IMR-90 (cell line): Measurements from ENCODE around the gene ADAM33. TPM values are rescaled to one million over a fixed set of nuclear protein-coding genes. Genes with fewer than 3 reads are reported as not detected.

Experiments used
- ATAC-seq: fragments of 200-7000 bp; cut with Tn5 transposase; 2 replicates; pipeline ENCODE4 v1.9.1; 2020; ENCODE audit warnings: low read depth, mild to moderate bottlenecking, moderate library complexity
- BruUV-seq: library from RNA; stranded (reverse); fragments of 400-500 nt; replicated peaks from 2 replicates; lab custom pipeline; 2021; lab: Mats Ljungman, UMichigan
- CTCF ChIA-PET: fragments of 300-600 bp; formaldehyde crosslinking; extraction: SDS; loops from one replicate; lab custom pipeline; 2021; ENCODE audit warnings: antibody characterized with exemption; lab: Yijun Ruan, JAX
- POLR2A ChIA-PET: fragments of 300-600 bp; sonication (Branson Sonifier 250); formaldehyde crosslinking; loops from one replicate; lab custom pipeline; 2022; ENCODE audit warnings: antibody characterized with exemption; ENCODE audit not compliant: unreplicated experiment; lab: Charles Lee
- DNase-seq: peaks from one replicate; pipeline ENCODE4 v3.0.0; 2013
- H2AFZ ChIP-seq: replicated peaks from 2 replicates; pipeline ENCODE3; 2013; ENCODE audit warnings: low read length, mild to moderate bottlenecking; ENCODE audit not compliant: poor library complexity
- H2AK5ac ChIP-seq: 2 replicates; pipeline ENCODE4 v1.6.1; 2013; ENCODE audit warnings: low read depth, low read length, inconsistent platforms
- H2AK9ac ChIP-seq: replicated peaks from 2 replicates; pipeline ENCODE3; 2013; ENCODE audit warnings: mild to moderate bottlenecking, low read depth, low read length, moderate library complexity; ENCODE audit not compliant: poor library complexity
- H2BK120ac ChIP-seq: 2 replicates; pipeline ENCODE4 v1.6.1; 2013; ENCODE audit warnings: low read depth, low read length, inconsistent platforms
- H2BK15ac ChIP-seq: 3 replicates; pipeline ENCODE4 v1.6.1; 2013; ENCODE audit warnings: low read depth, low read length, inconsistent platforms
- H2BK20ac ChIP-seq: 2 replicates; pipeline ENCODE4 v1.6.1; 2013; ENCODE audit warnings: low read depth, mild to moderate bottlenecking, inconsistent platforms, low read length, moderate library complexity
- H2BK5ac ChIP-seq: 2 replicates; pipeline ENCODE4 v1.6.1; 2013; ENCODE audit warnings: mild to moderate bottlenecking, low read depth, low read length, inconsistent platforms; ENCODE audit not compliant: poor library complexity, severe bottlenecking
- H3K14ac ChIP-seq: replicated peaks from 2 replicates; pipeline ENCODE4 v1.6.1; 2013; ENCODE audit warnings: low read depth, low read length, inconsistent platforms
- H3K18ac ChIP-seq: 2 replicates; pipeline ENCODE4 v1.6.1; 2013; ENCODE audit warnings: low read depth, low read length, control low read depth
- H3K23ac ChIP-seq: 2 replicates; pipeline ENCODE4 v1.6.1; 2013; ENCODE audit warnings: low read depth, low read length, inconsistent platforms
- H3K27ac ChIP-seq: 2 replicates; pipeline ENCODE4 v1.5.1; 2013; ENCODE audit warnings: mild to moderate bottlenecking, control low read depth, low read length; ENCODE audit not compliant: insufficient read depth
- H3K27me3 ChIP-seq: 2 replicates; pipeline ENCODE4 v1.6.1; 2013; ENCODE audit warnings: low read length; ENCODE audit not compliant: control insufficient read depth, insufficient read depth
- H3K36me3 ChIP-seq: 2 replicates; pipeline ENCODE4 v1.6.1; 2013; ENCODE audit warnings: low read length, mixed read lengths; ENCODE audit not compliant: control insufficient read depth, insufficient read depth
- H3K4ac ChIP-seq: 2 replicates; pipeline ENCODE4 v1.6.1; 2013; ENCODE audit warnings: low read depth, low read length, inconsistent platforms
- H3K4me1 ChIP-seq: 2 replicates; pipeline ENCODE4 v1.6.1; 2013; ENCODE audit warnings: low read length, mixed read lengths; ENCODE audit not compliant: control insufficient read depth, insufficient read depth
- H3K4me2 ChIP-seq: 2 replicates; pipeline ENCODE4 v1.6.1; 2013; ENCODE audit warnings: low read depth, mild to moderate bottlenecking, control low read depth, low read length, moderate library complexity
- H3K4me3 ChIP-seq: 2 replicates; pipeline ENCODE4 v1.5.1; 2013; ENCODE audit warnings: low read depth, mild to moderate bottlenecking, control low read depth, low read length, moderate library complexity; ENCODE audit not compliant: insufficient read depth
- H3K56ac ChIP-seq: 2 replicates; pipeline ENCODE4 v1.6.1; 2013; ENCODE audit warnings: low read length, inconsistent platforms; ENCODE audit not compliant: insufficient read depth; ENCODE audit errors: extremely low read depth
- H3K79me1 ChIP-seq, 2 experiments: 2 replicates each; pipeline ENCODE4 v1.6.1; 2013; ENCODE audit warnings: low read length in 2 of 2, inconsistent platforms in 1 of 2, low read depth in 1 of 2
- H3K9ac ChIP-seq: 2 replicates; pipeline ENCODE4 v1.6.1; 2013; ENCODE audit warnings: low read depth, low read length, control low read depth
- H3K9me1 ChIP-seq: 2 replicates; pipeline ENCODE4 v1.6.1; 2013; ENCODE audit warnings: low read length, inconsistent platforms; ENCODE audit not compliant: insufficient read depth
- H3K9me3 ChIP-seq: 2 replicates; pipeline ENCODE4 v1.6.1; 2013; ENCODE audit warnings: low read length; ENCODE audit not compliant: control insufficient read depth, insufficient read depth
- H4K20me1 ChIP-seq: 2 replicates; pipeline ENCODE4 v1.6.1; 2013; ENCODE audit warnings: low read length, inconsistent platforms; ENCODE audit not compliant: insufficient read depth
- H4K5ac ChIP-seq: 2 replicates; pipeline ENCODE4 v1.6.1; 2013; ENCODE audit warnings: mild to moderate bottlenecking, low read depth, low read length, control low read depth
- H4K8ac ChIP-seq, 2 experiments: 2 replicates each; pipeline ENCODE4 v1.6.1; 2013; ENCODE audit warnings: low read depth in 2 of 2, low read length in 2 of 2, control low read depth in 1 of 2, inconsistent platforms in 1 of 2
- H4K91ac ChIP-seq: 2 replicates; pipeline ENCODE4 v1.6.1; 2013; ENCODE audit warnings: low read depth, low read length, inconsistent platforms; ENCODE audit not compliant: insufficient read depth
- BHLHE40 ChIP-seq: fragments of 150-350 bp; IDR thresholded peaks from 2 replicates; pipeline ENCODE4 v1.6.1; 2016; ENCODE audit warnings: mild to moderate bottlenecking, low read depth, low read length
- CHD1 ChIP-seq: IDR thresholded peaks from 2 replicates; pipeline ENCODE4 v1.6.1; 2012; ENCODE audit warnings: low read depth, low read length, improper control_type of control experiment
- CTCF ChIP-seq: conservative IDR thresholded peaks from 2 replicates; pipeline ENCODE4 v1.5.1; 2012; ENCODE audit warnings: mild to moderate bottlenecking, low read depth, low read length, improper control_type of control experiment
- MAFK ChIP-seq: IDR thresholded peaks from 2 replicates; pipeline ENCODE4 v1.6.1; 2012; ENCODE audit warnings: low read depth, low read length, improper control_type of control experiment
- MAZ ChIP-seq: IDR thresholded peaks from 2 replicates; pipeline ENCODE4 v1.6.1; 2012; ENCODE audit warnings: low read depth, mild to moderate bottlenecking, low read length, improper control_type of control experiment, moderate library complexity, borderline replicate concordance
- MXI1 ChIP-seq: IDR thresholded peaks from 2 replicates; pipeline ENCODE4 v1.6.1; 2012; ENCODE audit warnings: low read depth, mild to moderate bottlenecking, low read length, moderate library complexity, borderline replicate concordance
- NFE2L2 ChIP-seq: fragments of 150-350 bp; IDR thresholded peaks from 2 replicates; pipeline ENCODE4 v1.6.1; 2016; ENCODE audit warnings: low read depth, mild to moderate bottlenecking, low read length
- RAD21 ChIP-seq: IDR thresholded peaks from 2 replicates; pipeline ENCODE4 v1.6.1; 2012; ENCODE audit warnings: low read length, improper control_type of control experiment
- RCOR1 ChIP-seq: IDR thresholded peaks from 2 replicates; pipeline ENCODE4 v1.6.1; 2012; ENCODE audit warnings: mild to moderate bottlenecking, low read length, improper control_type of control experiment; ENCODE audit not compliant: insufficient replicate concordance
- RFX5 ChIP-seq: IDR thresholded peaks from 2 replicates; pipeline ENCODE4 v1.8.0; 2012; ENCODE audit warnings: low read depth, mild to moderate bottlenecking, low read length, moderate library complexity
- SMC3 ChIP-seq: fragments of 150-350 bp; IDR thresholded peaks from 2 replicates; pipeline ENCODE4 v1.6.1; 2016; ENCODE audit warnings: low read depth, mild to moderate bottlenecking, antibody characterized with exemption, low read length, moderate library complexity
- USF2 ChIP-seq: fragments of 150-350 bp; IDR thresholded peaks from 2 replicates; pipeline ENCODE4 v1.6.1; 2017; ENCODE audit warnings: mild to moderate bottlenecking, antibody characterized with exemption, low read length, low read depth
- WGBS, 2 experiments: methylation state at CpG; one replicate each; pipeline versions ENCODE4 v1.1.5 to v1.1.7; 2013; ENCODE audit warnings: missing lambda C conversion rate in 2 of 2; ENCODE audit not compliant: insufficient read length in 1 of 2; ENCODE audit errors: extremely low coverage in 2 of 2; 5-methylcytosine and 5-hydroxymethylcytosine counted together
- dilution Hi-C: fragments of 300-500 bp; cut with HindIII; formaldehyde crosslinking; loops from one replicate; pipeline ENCODE4 v1.14.3; 2018; ENCODE audit warnings: low sequenced_read_pairs; ENCODE audit not compliant: unreplicated experiment
- in situ Hi-C: fragments of 300-500 bp; cut with MboI; formaldehyde crosslinking; loops from 3 replicates; pipeline ENCODE4 v1.14.3; 2019; ENCODE audit warnings: low sequenced_read_pairs, inconsistent platforms, mixed read lengths
- intact Hi-C: fragments of 100-400 bp; cut with micrococcal nuclease; formaldehyde crosslinking; loops from 2 replicates; pipeline ENCODE4 v1.10.0; 2022
- polyA plus RNA-seq, 3 experiments: library from polyadenylated mRNA; depleted of rRNA; stranded (reverse); fragments of >200 nt; gene quantifications; 2 replicates each; pipeline ENCODE4 v1.2.3, GENCODE V29; 2012; ENCODE audit warnings: low replicate concordance in 1 of 3
- total RNA-seq: library from RNA; depleted of rRNA; stranded (reverse); fragments of >200 nt; gene quantifications from 2 replicates; pipeline ENCODE4 v1.2.3, GENCODE V29; 2012

Gene ADAM33
- total and polyA plus RNA-seq, 2 of the 4 experiments (the other 2 are of a cell fraction): 0.18 to 1.7 TPM

- TF ChIP-seq USF2 (no peak), NFE2L2 (no peak)
Observed at GRCh38 chr20:3701061-3701998, 19.5 kb upstream of the ADAM33 start (continued).

GRCh38 chr20:3699037-3699436 is 17.2 kb upstream of the ADAM33 start:
- peaks cover 41% of the 10 kb centered on the region; the same call in 1 of the 2 replicates for H3K27me3 ChIP-seq
- no peak overlapping the region for H3K56ac ChIP-seq
- no peak overlapping the region for H3K27ac ChIP-seq
- WGBS, 2 experiments: 77% methylated on average over 6 of the region's 16 CpGs; no CpG with 5 or more reads in 1 of the 2 experiments
- no peak overlapping the region for H3K18ac ChIP-seq
- H2BK5ac ChIP-seq: no peak overlapping the region
- no peak overlapping the region for H2BK15ac ChIP-seq
- H3K14ac ChIP-seq: no peak overlapping the region
- no peaks in the 10 kb centered on the region for H3K9me1 ChIP-seq
- no peak overlapping the region for H3K4me3 ChIP-seq
- dilution Hi-C loops (no loop called here), in situ Hi-C loops (no loop called here), intact Hi-C loops (no loop called here)
- H2AK9ac ChIP-seq: no peak overlapping the region
- H3K36me3 ChIP-seq: no peaks in the 10 kb centered on the region
- H3K9ac ChIP-seq: no peak overlapping the region
- H3K4ac ChIP-seq: no peak overlapping the region
- H3K79me1 ChIP-seq: no peaks in the 10 kb centered on the region
- H2AFZ ChIP-seq: no peak overlapping the region
- no TSS peak for BruUV-seq
- peaks cover 4% of the 10 kb centered on the region; the same call in 1 of the 2 replicates for H3K9me3 ChIP-seq
- no peak overlapping the region for H3K23ac ChIP-seq
- no peak overlapping the region for H3K4me2 ChIP-seq
- no peak overlapping the region for H2AK5ac ChIP-seq
- no peaks in the 10 kb centered on the region for H4K20me1 ChIP-seq
- ATAC-seq (no peak), DNase-seq (no peak)
- no peak overlapping the region for H4K5ac ChIP-seq
- no peak overlapping the region for H2BK20ac ChIP-seq
- no peak overlapping the region for H4K8ac ChIP-seq
- H3K4me1 ChIP-seq: no peaks in the 10 kb centered on the region
- H2BK120ac ChIP-seq: no peak overlapping the region
- ChIA-PET POLR2A (no interaction called here), CTCF (no interaction called here)
- H4K91ac ChIP-seq: no peak overlapping the region
- TF ChIP-seq RCOR1 (no peak), CTCF (no peak), MXI1 (no peak), MAZ (no peak), NFE2L2 (no peak), RAD21 (no peak), BHLHE40 (no peak), CHD1 (no peak), USF2 (no peak), MAFK (no peak), SMC3 (no peak), RFX5 (no peak)
